ENCODE measurements around the gene PFDN1. TPM values are rescaled to one million over a fixed set of nuclear protein-coding genes. Genes with fewer than 3 reads are reported as not detected.
A peak's percentile ranks its signal among the peaks of the same experiment; 100 is the strongest.

PFDN1 gene
- total and polyA plus RNA-seq, 2 experiments from 2014 or later: 119 to 256 TPM

GRCh38 chr5:140317859-140318258 lies 15.0 kb upstream of the PFDN1 start (continued):
- no peak for TF ChIP-seq ZNF462 (CRISPR knock-in tag; IDR thresholded peaks at IDR 0.05)
- TF ChIP-seq ZNF114 (CRISPR knock-in tag; IDR thresholded peaks at IDR 0.05): no peak
- no peak for TF ChIP-seq STAT1 (IDR thresholded peaks at IDR 0.05; ENCODE audit: unreplicated experiment)

GRCh38 chr5:140312791-140313189 lies 9.9 kb upstream of the PFDN1 start:
- Histone ChIP-seq H3F3A (replicated peaks; ENCODE audit: low read depth) (no peaks in the 10 kb centered on the region), H3K4me3 (no peak overlapping the region), H3K79me2 (replicated peaks; ENCODE audit: insufficient read depth) (no peaks in the 10 kb centered on the region), H3K27ac (ENCODE audit: low read depth) (no peak overlapping the region), H3K4me1 (ENCODE audit: insufficient read depth) (0 out of 2 replicates have a peak, but pooled peaks cover 11% of the 10 kb centered on the region), H3K27me3 (ENCODE audit: insufficient read depth) (no peaks in the 10 kb centered on the region), H4K20me1 (replicated peaks; ENCODE audit: insufficient read depth) (no peaks in the 10 kb centered on the region), H2AFZ (peak overlapping the region; percentile 59), H3K4me2 (no peak overlapping the region), H3K9me2 (ENCODE audit: insufficient read depth) (peaks cover 4% of the 10 kb centered on the region; the same call in 1 of the 2 replicates), H3K36me3 (ENCODE audit: insufficient read depth) (no peaks in the 10 kb centered on the region)
- Mint-ChIP-seq H3K27me3 (ENCODE audit: insufficient read depth, low read depth, poor library complexity) (no peaks in the 10 kb centered on the region), H3K9me3 (no peaks in the 10 kb centered on the region), H3K36me3 (ENCODE audit: low read depth) (no peaks in the 10 kb centered on the region), H3K4me3 (no peak overlapping the region), H3K27ac (no peak overlapping the region), H3K4me1 (peaks cover 16% of the 10 kb centered on the region)
- DNase-seq (ENCODE audit: low spot score) (no peak), ATAC-seq (no peak)
- no peak for TF ChIP-seq JUNB (IDR thresholded peaks at IDR 0.05; ENCODE audit: unreplicated experiment)
- no peak for TF ChIP-seq CTCF (conservative IDR thresholded peaks at IDR 0.05; ENCODE audit: low read depth in 2 of 2)
- TF ChIP-seq STAT1 (IDR thresholded peaks at IDR 0.05; ENCODE audit: unreplicated experiment): no peak
- no peak for TF ChIP-seq REST (IDR thresholded peaks at IDR 0.05; ENCODE audit: unreplicated experiment)
- TF ChIP-seq EZH2phosphoT487 (IDR thresholded peaks at IDR 0.05; ENCODE audit: unreplicated experiment): no peak
- TF ChIP-seq ZNF114 (CRISPR knock-in tag; IDR thresholded peaks at IDR 0.05): no peak

Data from GM23338 (cell line).